NK-92 (cell line): ENCODE data around the gene ARHGAP24.

Experiments
- DNase-seq: peaks from one replicate; lab custom pipeline; 2025; ENCODE audit not compliant: unreplicated experiment; lab: John Stamatoyannopoulos, UW

The ARHGAP24 gene

GRCh38 chr4:86050496-86050895 is 575.5 kb downstream of the ARHGAP24 start:
- DNase-seq, result no peak
